Mucosa of rectum (tissue), 2 donors: Measurements from ENCODE around the gene EPB41L4A.

Experiments used
- H3K27ac ChIP-seq, 2 donors: one replicate each; pipeline ENCODE4 v1.7.0; 2013; ENCODE audit warnings: inconsistent platforms in 2 of 2, low read depth in 2 of 2, low read length in 2 of 2
- H3K27me3 ChIP-seq, 2 donors: one replicate each; pipeline ENCODE4 v1.7.0; 2013; ENCODE audit warnings: low read length in 2 of 2; ENCODE audit not compliant: control insufficient read depth in 2 of 2, insufficient read depth in 2 of 2
- H3K36me3 ChIP-seq, 2 donors: one replicate each; pipeline ENCODE4 v1.7.0; 2013; ENCODE audit warnings: low read length in 2 of 2; ENCODE audit not compliant: control insufficient read depth in 2 of 2, insufficient read depth in 2 of 2
- H3K4me1 ChIP-seq, 2 donors: one replicate each; pipeline ENCODE4 v1.7.0; 2013; ENCODE audit warnings: low read length in 2 of 2, mild to moderate bottlenecking in 1 of 2; ENCODE audit not compliant: control insufficient read depth in 2 of 2, insufficient read depth in 2 of 2
- H3K4me3 ChIP-seq, 2 donors: one replicate each; pipeline ENCODE4 v1.7.0; 2013; ENCODE audit warnings: low read length in 2 of 2
- H3K9ac ChIP-seq, 2 donors: one replicate each; pipeline ENCODE4 v1.7.0; 2013; ENCODE audit warnings: low read length in 2 of 2, low read depth in 1 of 2, mild to moderate bottlenecking in 1 of 2
- H3K9me3 ChIP-seq, 2 donors: one replicate each; pipeline ENCODE4 v1.7.0; 2013; ENCODE audit warnings: low read length in 2 of 2; ENCODE audit not compliant: control insufficient read depth in 2 of 2
- donor health status: healthy.
- donor health status: Normal muscosa, but diverticular disease.

EPB41L4A gene

DNA sequence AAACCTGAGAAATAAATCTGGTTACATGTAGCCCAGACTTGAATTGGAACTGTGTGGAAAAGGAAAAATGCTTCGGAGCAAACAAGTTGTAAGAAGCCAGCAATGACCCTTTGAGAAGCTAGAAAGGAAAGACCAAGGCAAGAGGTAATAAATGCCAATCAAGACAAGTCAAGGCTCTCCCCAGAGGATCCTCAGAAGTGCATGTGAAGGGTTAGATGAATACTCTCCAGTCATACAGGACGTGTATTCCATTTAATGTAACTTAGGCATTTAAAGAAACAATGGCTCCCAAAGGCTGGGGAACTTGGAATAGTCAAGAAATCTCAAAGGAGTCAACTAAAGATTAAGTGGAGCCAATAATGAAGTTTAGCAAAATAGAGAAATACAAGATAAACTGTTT is 36.2 kb downstream of the EPB41L4A start:
- Histone ChIP-seq H3K27me3 (no peaks in the 10 kb centered on the region), H3K9ac (no peak overlapping the region), H3K27ac (no peak overlapping the region), H3K4me1 (no peaks in the 10 kb centered on the region), H3K9me3 (no peaks in the 10 kb centered on the region), H3K36me3 (no peaks in the 10 kb centered on the region), H3K4me3 (no peak overlapping the region)

DNA sequence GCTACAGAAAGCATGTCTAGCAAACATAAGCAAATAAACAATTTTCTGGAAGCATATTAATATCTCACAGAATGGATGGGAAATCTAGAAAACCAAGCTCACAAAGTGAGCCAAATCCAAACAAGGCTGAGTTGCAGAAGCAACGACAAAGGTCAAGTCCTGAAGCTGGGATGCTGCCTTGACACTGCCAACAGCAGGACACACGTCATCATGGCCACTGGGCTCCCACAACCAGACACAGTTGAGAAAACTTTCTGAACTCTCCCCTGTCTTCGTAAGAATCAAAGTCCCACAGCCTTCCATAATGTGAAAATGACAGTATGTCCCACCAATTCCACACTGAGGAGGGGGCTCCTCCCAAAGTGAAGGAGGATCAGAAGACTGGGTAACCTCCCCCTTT is 37.6 kb downstream of the EPB41L4A start:
- Histone ChIP-seq H3K9ac (no peak overlapping the region), H3K27ac (no peak overlapping the region), H3K4me3 (no peak overlapping the region), H3K9me3 (no peaks in the 10 kb centered on the region), H3K36me3 (no peaks in the 10 kb centered on the region), H3K4me1 (no peaks in the 10 kb centered on the region), H3K27me3 (no peaks in the 10 kb centered on the region)

DNA sequence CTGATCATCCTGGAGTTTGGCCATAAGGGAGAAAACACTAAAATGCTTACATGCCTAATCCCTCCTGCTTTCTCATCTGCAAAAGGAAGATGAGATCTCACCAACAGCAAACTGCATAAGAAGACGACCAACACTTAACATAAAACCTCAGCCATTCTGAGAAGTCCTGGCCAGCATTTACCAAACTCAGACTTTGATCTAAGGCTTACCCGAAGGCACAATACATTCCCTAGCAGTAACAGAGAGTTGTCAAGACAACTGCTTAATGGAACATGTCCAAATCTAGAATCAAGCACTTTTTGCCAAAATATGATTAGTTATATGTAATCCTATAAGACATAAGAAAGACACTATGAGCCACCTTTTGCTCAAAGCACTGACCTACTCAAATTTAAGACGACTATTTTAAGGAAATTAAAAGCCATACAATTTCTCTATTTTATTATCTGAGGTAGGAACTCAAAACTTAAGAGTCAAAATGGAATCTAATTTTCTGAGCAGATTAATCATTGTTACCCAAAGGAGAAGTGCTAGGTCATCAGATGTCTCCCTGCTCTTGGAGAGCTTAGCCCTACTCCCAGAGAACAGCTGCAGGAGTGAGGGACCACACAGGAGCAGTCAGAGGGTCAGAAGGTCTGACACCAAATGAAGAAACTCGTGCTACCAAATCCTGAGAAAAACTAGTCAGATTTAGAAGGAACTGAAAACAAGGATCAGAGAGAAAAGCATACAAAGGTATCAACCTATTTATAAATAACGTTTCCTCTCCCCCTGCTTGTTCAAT is 39.3 kb downstream of the EPB41L4A start:
- H3K4me1 ChIP-seq: no peaks in the 10 kb centered on the region

DNA sequence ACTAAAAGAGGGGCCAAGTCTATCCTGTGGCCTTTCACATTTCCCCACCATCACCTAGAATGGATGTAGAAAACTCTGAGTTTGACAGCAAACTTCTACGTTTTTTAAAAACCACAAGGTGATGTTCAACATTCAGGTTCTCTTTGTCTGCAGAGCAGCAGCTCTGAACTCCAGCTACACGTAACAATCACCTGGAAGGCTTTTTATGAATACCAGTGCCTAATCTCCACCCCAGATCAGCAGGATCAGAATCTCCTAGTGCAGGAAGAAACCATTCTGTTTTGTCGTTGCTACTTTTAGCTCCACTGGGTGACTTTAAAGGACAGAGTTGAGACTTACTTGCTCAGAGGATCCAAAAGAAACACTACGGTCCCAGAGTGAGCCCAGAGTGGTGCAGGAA is 44.3 kb downstream of the EPB41L4A start:
- H3K27ac ChIP-seq: no peak overlapping the region

More for the DNA sequence above, 39.3 kb downstream of the EPB41L4A start:
- no peak overlapping the region for H3K9ac ChIP-seq
- H3K9me3 ChIP-seq: no peaks in the 10 kb centered on the region
- H3K4me3 ChIP-seq: no peak overlapping the region
- H3K27me3 ChIP-seq: no peaks in the 10 kb centered on the region
- H3K27ac ChIP-seq: no peak overlapping the region
- H3K36me3 ChIP-seq: no peaks in the 10 kb centered on the region

DNA sequence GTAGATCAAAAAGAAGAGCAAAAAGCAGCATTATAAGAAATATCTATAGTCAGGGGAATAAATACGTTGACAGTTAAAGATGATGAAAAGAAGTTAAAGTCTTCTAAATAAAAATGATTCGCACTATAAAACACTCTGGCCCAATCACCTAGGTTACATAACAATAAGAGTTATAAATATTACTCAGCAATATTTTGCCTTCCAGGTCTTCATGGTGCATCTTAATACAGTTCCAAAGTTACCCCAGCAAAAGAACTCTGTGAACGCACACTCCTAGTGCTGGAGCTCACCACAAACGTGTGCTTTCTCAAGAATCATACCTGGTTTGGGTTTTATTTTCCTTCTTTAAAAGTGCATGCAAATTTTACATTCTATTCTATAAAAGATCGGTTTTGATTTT is 44.7 kb downstream of the EPB41L4A start:
- Histone ChIP-seq H3K27ac (no peak overlapping the region), H3K9me3 (no peaks in the 10 kb centered on the region), H3K27me3 (no peaks in the 10 kb centered on the region), H3K4me3 (no peak overlapping the region), H3K36me3 (no peaks in the 10 kb centered on the region), H3K9ac (no peak overlapping the region), H3K4me1 (no peaks in the 10 kb centered on the region)

More for the DNA sequence above, 44.3 kb downstream of the EPB41L4A start:
- Histone ChIP-seq H3K36me3 (no peaks in the 10 kb centered on the region), H3K4me3 (no peak overlapping the region), H3K9ac (no peak overlapping the region), H3K9me3 (no peaks in the 10 kb centered on the region), H3K4me1 (no peaks in the 10 kb centered on the region), H3K27me3 (no peaks in the 10 kb centered on the region)

DNA sequence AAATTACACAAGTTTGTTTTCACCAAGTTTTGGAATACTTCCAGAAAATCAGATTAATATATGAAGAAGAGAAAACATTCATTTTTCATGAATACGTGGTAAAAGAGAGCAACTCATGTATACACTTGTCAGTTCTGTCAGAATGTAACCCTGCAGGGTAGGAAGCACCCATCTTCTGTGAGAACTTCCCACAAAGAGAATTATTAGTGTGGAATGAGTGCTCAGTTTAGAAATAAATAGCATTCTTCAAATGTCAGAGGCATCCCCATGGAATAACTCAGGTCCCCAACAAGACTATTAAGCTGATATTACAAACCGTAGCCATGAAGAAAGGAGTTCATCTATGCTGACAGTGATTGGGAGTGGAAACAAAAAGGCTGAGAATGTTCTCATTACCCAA is 45.2 kb downstream of the EPB41L4A start:
- H3K9me3 ChIP-seq: no peaks in the 10 kb centered on the region
- no peak overlapping the region for H3K4me3 ChIP-seq
- no peak overlapping the region for H3K27ac ChIP-seq
- no peaks in the 10 kb centered on the region for H3K36me3 ChIP-seq
- H3K9ac ChIP-seq: no peak overlapping the region
- no peaks in the 10 kb centered on the region for H3K4me1 ChIP-seq
- H3K27me3 ChIP-seq: no peaks in the 10 kb centered on the region

DNA sequence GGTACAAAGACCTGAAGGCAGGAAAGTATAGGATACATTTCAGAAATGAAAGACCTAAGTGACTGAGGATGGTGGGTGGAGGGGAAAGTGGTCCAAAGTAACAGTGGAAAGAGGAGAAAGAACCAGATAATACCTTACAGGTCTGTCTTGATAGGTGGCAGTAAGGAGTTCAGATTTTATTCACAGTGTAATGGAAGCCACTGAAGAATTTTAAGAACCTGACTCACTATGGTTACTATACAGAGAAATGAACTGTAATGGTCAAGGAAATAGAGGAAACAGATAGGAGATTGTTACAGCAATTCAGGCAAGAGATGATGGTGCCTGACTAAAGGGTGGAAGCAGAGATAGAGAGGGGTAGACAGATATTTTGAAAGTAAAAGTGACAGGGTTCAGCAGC is 46.5 kb downstream of the EPB41L4A start:
- Histone ChIP-seq H3K4me1 (no peaks in the 10 kb centered on the region), H3K4me3 (no peak overlapping the region), H3K9me3 (no peaks in the 10 kb centered on the region), H3K27ac (no peak overlapping the region), H3K27me3 (no peaks in the 10 kb centered on the region), H3K9ac (no peak overlapping the region), H3K36me3 (no peaks in the 10 kb centered on the region)

DNA sequence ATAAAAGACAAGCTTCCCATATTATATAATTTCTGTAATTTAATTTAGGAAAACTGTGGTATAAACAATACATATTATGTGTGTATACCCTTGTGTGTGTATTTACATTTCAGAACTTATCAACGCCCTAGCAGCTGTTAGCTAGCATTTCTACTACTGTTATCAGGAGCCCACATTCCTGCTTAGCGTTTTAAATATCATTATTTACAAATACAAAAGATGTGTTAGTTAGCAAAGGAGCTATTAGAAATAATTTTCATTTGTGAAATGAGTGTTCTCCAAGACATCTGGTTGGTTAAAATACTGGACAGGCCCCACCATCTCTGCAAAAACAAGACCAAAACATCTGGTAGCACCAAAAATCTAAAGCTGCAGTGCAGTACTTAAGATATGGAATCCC is 48.0 kb downstream of the EPB41L4A start:
- Histone ChIP-seq H3K27me3 (no peaks in the 10 kb centered on the region), H3K4me3 (no peak overlapping the region), H3K4me1 (no peaks in the 10 kb centered on the region), H3K36me3 (no peaks in the 10 kb centered on the region), H3K9me3 (no peaks in the 10 kb centered on the region), H3K9ac (no peak overlapping the region), H3K27ac (no peak overlapping the region)

DNA sequence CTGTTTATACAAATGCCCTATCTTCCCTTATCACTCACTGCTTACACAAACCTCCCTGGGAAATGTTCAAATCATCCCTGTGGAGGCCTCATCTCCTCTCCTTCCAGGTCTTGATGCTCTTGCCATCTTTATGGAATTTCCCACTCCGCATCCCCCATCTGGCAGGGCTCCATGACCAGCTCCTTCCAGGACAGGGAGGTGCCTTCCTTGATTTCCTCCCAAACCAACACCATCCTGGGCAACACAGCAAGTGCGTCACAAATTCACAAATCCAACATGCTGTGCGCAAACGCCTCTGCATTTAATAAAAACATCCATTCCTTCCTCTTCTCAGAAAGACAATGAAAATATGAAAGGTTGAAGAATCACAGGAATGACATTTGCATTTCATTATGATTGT is 51.7 kb downstream of the EPB41L4A start:
- H3K4me3 ChIP-seq: no peak overlapping the region
- no peaks in the 10 kb centered on the region for H3K36me3 ChIP-seq
- H3K4me1 ChIP-seq: no peaks in the 10 kb centered on the region
- no peaks in the 10 kb centered on the region for H3K9me3 ChIP-seq
- no peak overlapping the region for H3K27ac ChIP-seq
- H3K9ac ChIP-seq: no peak overlapping the region
- H3K27me3 ChIP-seq: no peaks in the 10 kb centered on the region

DNA sequence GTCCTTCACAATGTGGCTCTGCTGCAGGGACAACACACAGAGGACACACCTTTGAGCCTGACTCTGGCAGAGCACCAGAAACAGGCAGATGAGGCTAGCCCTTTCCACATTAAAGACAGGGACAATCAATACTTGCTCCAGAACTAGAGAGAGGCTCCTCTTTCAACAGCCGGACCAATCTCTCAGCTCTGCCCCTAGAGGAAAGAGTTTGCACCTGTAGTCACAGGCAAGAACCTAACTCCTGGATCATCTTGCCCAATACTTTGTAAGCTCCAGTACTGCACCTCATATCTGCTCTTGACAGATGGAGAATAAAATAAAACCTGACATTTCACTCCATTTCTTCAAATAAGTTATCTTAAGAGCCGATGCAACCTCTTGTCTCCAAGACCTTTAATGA is 52.1 kb downstream of the EPB41L4A start:
- Histone ChIP-seq H3K9ac (no peak overlapping the region), H3K36me3 (no peaks in the 10 kb centered on the region), H3K4me3 (no peak overlapping the region), H3K4me1 (no peaks in the 10 kb centered on the region), H3K27me3 (no peaks in the 10 kb centered on the region), H3K9me3 (no peaks in the 10 kb centered on the region), H3K27ac (no peak overlapping the region)
